Lower leg skin (tissue), 4 donors: ENCODE results near the gene CYLD. TPM values are rescaled to one million over a fixed set of nuclear protein-coding genes. Genes with fewer than 3 reads are reported as not detected.

Experiments used
- DNase-seq, 2 donors: peaks; one replicate each; pipeline ENCODE4 v3.0.0-alpha.2; 2019; ENCODE audit warnings: low spot score in 2 of 2
- H3K4me3 ChIP-seq: fragments of 200-600 bp; sonication (generic); 2 replicates; pipeline ENCODE4 v1.5.1; 2017; ENCODE audit warnings: mild to moderate bottlenecking, low read depth; ENCODE audit not compliant: poor library complexity, severe bottlenecking
- CTCF ChIP-seq, 3 donors: fragments of 450-650 bp; IDR thresholded peaks; one replicate each; pipeline ENCODE4 v1.5.1; 2016; ENCODE audit warnings: antibody characterized with exemption in 3 of 3, mild to moderate bottlenecking in 3 of 3, moderate library complexity in 2 of 3
- POLR2A ChIP-seq, 2 donors: fragments of 450-650 bp; IDR thresholded peaks; one replicate each; pipeline ENCODE4 v1.6.1; 2016 to 2017; ENCODE audit warnings: antibody characterized with exemption in 2 of 2, mild to moderate bottlenecking in 1 of 2, moderate library complexity in 1 of 2
- WGBS, 2 donors: methylation state at CpG; one replicate each; pipeline ENCODE4 v1.1.5; 2018; 5-methylcytosine and 5-hydroxymethylcytosine counted together
- intact Hi-C: fragments of 100-400 bp; cut with DNase I; formaldehyde crosslinking; loops from one replicate; pipeline ENCODE4 v1.15.0; 2023; ENCODE audit warnings: low total_unique reads
- total RNA-seq, 4 donors: library from RNA; depleted of rRNA; stranded (reverse); fragments of >200 nt; gene quantifications; one replicate each; pipeline ENCODE4 v1.1.0, GENCODE V29; 2016

CYLD gene
- total RNA-seq, 4 donors from 2014 or later = 35.8 to 50.3 (median 41.8) TPM

- WGBS, 2 donors = 66 to 71% methylated on average over 6 of the region's 6 CpGs
- H3K4me3 ChIP-seq = no peak overlapping the region
- intact Hi-C loops = no loop called here
- no peak for DNase-seq
- no peak for TF ChIP-seq POLR2A (IDR thresholded peaks at IDR 0.05)
- no peak for TF ChIP-seq CTCF (IDR thresholded peaks at IDR 0.05)
These were observed 9.6 kb downstream of the CYLD start for GRCh38 chr16:50751528-50751927.

DNA sequence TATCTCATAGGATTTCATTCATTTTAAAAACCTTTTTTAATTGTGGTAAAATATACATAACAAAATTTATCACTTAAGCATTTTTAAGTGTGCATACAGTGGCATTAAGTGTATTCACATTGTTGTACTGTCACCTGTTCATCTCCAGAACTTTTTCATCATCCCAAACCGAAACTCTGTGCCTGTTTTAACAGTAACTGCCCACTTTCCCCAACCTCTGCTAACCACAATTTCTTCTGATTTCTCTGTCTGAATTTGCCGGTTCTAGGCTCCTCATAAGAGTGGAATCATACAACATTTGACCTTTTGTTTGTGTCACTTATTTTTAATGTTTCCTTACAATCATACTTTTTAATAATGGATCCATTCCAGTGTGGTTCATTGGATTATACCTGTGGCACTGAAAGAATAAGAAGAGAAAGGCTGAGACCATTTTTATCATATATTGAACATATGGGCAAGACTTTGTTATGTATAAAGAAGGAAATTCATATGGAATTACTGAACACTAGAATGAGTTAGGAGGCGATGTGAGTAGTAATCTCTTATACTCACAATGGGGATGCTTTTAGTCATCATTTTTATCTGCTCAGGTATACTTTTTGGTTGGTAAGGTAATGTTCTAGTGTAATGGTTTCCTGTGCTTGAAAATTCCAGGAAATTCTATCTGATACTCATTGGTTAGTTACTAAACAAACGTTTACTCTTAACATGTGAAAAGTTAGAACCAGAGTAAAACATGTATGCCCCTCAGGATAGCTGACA, 10.8 kb downstream of the CYLD start:
- no peak for DNase-seq
- no peak for TF ChIP-seq CTCF (IDR thresholded peaks at IDR 0.05)
- no peak for TF ChIP-seq POLR2A (IDR thresholded peaks at IDR 0.05)
- intact Hi-C loops = no loop called here
- H3K4me3 ChIP-seq = no peak overlapping the region
- WGBS, 2 donors = 80 to 86% methylated on average over 4 of the region's 4 CpGs

GRCh38 chr16:50756473-50756872, 14.6 kb downstream of the CYLD start:
- DNase-seq = no peak
- intact Hi-C loops = no loop called here
- 65 to 74% methylated on average over 3 of the region's 3 CpGs for WGBS, 2 donors

GRCh38 chr16:50761267-50761666, 19.4 kb downstream of the CYLD start:
- no peak for DNase-seq
- 67 to 89% methylated on average over 1 of the region's 1 CpG for WGBS, 2 donors
- no peak overlapping the region for H3K4me3 ChIP-seq
- TF ChIP-seq CTCF (IDR thresholded peaks at IDR 0.05) (no peak), POLR2A (IDR thresholded peaks at IDR 0.05) (no peak)
- intact Hi-C loops = no loop called here

More at GRCh38 chr16:50756473-50756872, 14.6 kb downstream of the CYLD start:
- no peak overlapping the region for H3K4me3 ChIP-seq
- no peak for TF ChIP-seq CTCF (IDR thresholded peaks at IDR 0.05)
- TF ChIP-seq POLR2A (IDR thresholded peaks at IDR 0.05) = no peak

GRCh38 chr16:50762241-50762640, 20.4 kb downstream of the CYLD start:
- intact Hi-C loops = no loop called here
- WGBS, 2 donors = 84 to 86% methylated on average over 3 of the region's 3 CpGs
- no peak for DNase-seq
- H3K4me3 ChIP-seq = no peak overlapping the region
- TF ChIP-seq POLR2A (IDR thresholded peaks at IDR 0.05) = no peak
- TF ChIP-seq CTCF (IDR thresholded peaks at IDR 0.05) = no peak

GRCh38 chr16:50763211-50763610, 21.3 kb downstream of the CYLD start:
- intact Hi-C loops = no loop called here
- no peak for DNase-seq
- TF ChIP-seq POLR2A (IDR thresholded peaks at IDR 0.05) (no peak), CTCF (IDR thresholded peaks at IDR 0.05) (no peak)
- no peak overlapping the region for H3K4me3 ChIP-seq
- WGBS, 2 donors = 86 to 88% methylated on average over 2 of the region's 2 CpGs
